Right kidney (tissue), 9 donors: ENCODE results near the gene OTUD1.
"Not testable (repeated sequence)": the region's sequence is repeated elsewhere in the genome, so short reads cannot be mapped to it uniquely, and the experiment has no call there.

Experiments used
- DNase-seq: peaks from one replicate; pipeline ENCODE4 v3.0.0-alpha.2; 2016
- long read RNA-seq, 8 donors: transcript quantifications; one replicate each; lab custom pipeline, GENCODE V29; 2026

The OTUD1 gene, protein sequence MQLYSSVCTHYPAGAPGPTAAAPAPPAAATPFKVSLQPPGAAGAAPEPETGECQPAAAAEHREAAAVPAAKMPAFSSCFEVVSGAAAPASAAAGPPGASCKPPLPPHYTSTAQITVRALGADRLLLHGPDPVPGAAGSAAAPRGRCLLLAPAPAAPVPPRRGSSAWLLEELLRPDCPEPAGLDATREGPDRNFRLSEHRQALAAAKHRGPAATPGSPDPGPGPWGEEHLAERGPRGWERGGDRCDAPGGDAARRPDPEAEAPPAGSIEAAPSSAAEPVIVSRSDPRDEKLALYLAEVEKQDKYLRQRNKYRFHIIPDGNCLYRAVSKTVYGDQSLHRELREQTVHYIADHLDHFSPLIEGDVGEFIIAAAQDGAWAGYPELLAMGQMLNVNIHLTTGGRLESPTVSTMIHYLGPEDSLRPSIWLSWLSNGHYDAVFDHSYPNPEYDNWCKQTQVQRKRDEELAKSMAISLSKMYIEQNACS
- long read RNA-seq, donor 1, transcript OTUD1-201 (1 exons, 2,933 nt): major isoform, 67 of 67 reads
- long read RNA-seq, donor 1, partial matches to known transcripts: 0 of 67 reads
- long read RNA-seq, donor 1, other reads (novel, unspliced or antisense): 0 of 67 reads
- long read RNA-seq, donor 2, transcript OTUD1-201 (1 exons, 2,933 nt): major isoform, 41 of 41 reads
- long read RNA-seq, donor 2, partial matches to known transcripts: 0 of 41 reads
- long read RNA-seq, donor 2, other reads (novel, unspliced or antisense): 0 of 41 reads
- long read RNA-seq, donor 3, transcript OTUD1-201 (1 exons, 2,933 nt): major isoform, 53 of 53 reads
- long read RNA-seq, donor 3, partial matches to known transcripts: 0 of 53 reads
- long read RNA-seq, donor 3, other reads (novel, unspliced or antisense): 0 of 53 reads
- long read RNA-seq, donor 4, transcript OTUD1-201 (1 exons, 2,933 nt): major isoform, 78 of 78 reads
- long read RNA-seq, donor 4, partial matches to known transcripts: 0 of 78 reads
- long read RNA-seq, donor 4, other reads (novel, unspliced or antisense): 0 of 78 reads
- long read RNA-seq, donor 5, transcript OTUD1-201 (1 exons, 2,933 nt): major isoform, 60 of 60 reads
- long read RNA-seq, donor 5, partial matches to known transcripts: 0 of 60 reads
- long read RNA-seq, donor 5, other reads (novel, unspliced or antisense): 0 of 60 reads
- long read RNA-seq, donor 6, transcript OTUD1-201 (1 exons, 2,933 nt): major isoform, 80 of 80 reads
- long read RNA-seq, donor 6, partial matches to known transcripts: 0 of 80 reads
- long read RNA-seq, donor 6, other reads (novel, unspliced or antisense): 0 of 80 reads
- long read RNA-seq, donor 7, transcript OTUD1-201 (1 exons, 2,933 nt): major isoform, 114 of 114 reads
- long read RNA-seq, donor 7, partial matches to known transcripts: 0 of 114 reads
- long read RNA-seq, donor 7, other reads (novel, unspliced or antisense): 0 of 114 reads
- long read RNA-seq, donor 8, transcript OTUD1-201 (1 exons, 2,933 nt): major isoform, 56 of 56 reads
- long read RNA-seq, donor 8, partial matches to known transcripts: 0 of 56 reads
- long read RNA-seq, donor 8, other reads (novel, unspliced or antisense): 0 of 56 reads

DNA sequence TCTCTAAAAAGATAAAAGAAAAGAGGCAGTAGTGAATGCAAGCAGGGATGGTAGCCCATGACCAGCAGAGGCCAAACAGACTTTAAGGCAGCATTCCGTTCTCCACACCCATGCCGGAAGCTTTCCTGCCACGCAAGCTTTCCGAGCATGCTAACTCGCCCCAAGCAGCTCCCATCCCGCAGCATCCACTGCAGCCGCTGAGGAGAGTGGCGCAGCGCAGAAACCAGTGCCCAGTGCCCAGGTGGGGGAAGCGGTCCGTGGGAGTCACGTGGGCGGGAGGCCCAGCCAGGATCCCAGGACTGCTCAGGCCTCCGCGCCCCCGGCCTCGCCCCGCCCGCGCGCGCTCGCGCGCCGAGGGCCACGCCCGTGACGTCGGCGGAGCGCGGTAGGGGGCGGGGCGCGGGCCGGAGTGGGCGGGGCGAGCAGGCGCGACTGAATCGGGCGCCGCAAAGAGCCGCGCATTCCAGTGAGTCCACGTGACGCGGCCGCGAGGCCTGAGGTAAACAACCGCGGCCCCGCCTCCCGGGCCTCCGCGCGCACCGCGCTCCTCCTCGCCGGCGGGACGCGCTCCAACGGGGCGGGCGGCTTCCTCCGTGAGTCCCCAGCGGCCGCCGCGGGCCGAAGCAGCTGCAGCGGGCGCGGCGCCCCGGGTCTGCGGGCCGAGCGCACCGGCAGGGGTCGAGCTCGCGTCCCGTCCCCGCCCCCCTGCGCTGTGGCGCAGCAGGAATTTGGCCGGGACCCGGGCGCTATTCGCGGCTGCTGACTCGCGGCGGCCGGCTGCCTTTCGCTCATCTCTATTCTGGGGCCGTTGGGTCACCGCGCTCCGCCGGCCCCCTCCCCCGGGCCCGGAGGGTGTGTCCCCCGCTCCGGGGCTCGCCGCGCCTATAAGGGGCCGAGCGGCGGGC, at the start of gene OTUD1:
TSS of gene OTUD1 (plus strand) at position 529 of the 905 bp plus-strand sequence. CDS start 383 bp downstream, outside the sequence.
- peak; percentile 89 for DNase-seq

DNA sequence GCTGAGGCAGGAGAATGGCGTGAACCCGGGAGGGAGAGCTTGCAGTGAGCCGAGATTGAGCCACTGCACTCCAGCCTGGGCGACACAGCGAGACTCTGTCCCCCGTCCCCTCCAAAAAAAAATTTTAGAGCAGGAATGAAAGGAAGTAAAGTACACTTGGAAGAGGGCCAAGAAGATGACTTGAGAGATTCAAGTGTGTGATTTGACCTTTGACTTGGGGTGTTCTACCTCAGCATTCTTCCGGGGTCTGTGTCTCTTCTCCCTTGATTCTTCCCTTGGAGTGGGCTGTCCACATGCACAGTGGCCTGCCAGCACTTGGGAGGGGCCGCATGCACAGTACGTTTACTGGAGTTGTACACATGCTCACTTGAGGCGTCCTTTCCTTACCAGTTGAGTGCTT, 48.5 kb upstream of the OTUD1 start:
- not testable (repeated sequence) for DNase-seq

DNA sequence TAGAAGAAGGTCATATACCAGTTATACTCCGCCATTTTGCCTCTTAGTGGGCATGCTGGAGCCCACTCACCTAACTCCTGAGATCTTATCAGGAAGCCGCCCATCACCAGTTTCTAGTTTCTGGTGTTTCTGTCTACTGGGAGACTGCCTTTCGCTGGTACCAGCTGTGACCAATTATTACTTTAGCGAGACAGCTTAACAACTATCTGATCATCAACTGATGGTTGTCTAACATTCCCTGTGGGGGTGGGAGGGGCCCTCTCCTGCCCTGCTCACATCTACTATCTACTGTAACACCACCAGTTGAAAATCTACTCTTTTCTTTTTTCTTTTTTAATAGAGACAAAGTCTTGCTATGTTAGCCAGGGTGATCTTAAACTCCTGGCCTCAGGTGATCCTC, 48.1 kb upstream of the OTUD1 start:
- no peak for DNase-seq

DNA sequence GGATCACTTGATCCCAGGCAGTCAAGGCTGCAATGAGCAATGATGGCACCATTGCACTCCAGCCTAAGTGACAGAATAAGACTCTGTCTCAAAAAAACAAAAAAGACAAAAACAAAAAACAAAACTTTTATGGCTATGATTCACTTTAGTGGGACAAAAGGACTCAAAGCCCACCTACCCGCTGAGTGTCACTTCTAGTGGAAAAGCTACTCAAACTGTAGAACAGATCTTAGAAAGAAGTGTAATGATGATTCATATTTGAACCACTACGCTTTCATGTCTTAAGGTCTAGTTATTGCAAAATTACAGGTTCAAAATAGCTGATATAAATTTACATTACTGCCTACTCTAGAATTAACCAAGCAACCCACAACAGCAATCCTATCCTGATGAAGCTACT, 47.1 kb upstream of the OTUD1 start:
- DNase-seq: no peak

DNA sequence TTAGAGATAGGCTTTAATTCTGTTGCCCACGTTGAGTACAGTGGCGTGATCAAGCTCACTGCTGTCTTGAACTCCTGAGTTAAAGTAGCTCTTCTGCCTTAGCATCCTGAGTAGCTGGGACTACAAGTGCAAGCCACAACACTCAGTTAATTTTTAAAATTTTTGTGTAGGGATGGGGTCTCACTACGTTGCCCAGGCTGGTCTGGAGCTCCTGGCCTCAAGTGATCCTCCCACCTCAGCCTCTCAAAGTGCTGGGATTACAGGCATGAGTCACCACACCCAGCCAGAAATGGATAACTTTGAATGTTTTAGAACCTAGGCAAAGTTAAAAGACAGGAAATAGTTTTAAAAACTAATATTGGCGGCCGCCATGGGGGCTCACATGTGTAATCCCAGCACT, 43.9 kb upstream of the OTUD1 start:
- DNase-seq: no peak

DNA sequence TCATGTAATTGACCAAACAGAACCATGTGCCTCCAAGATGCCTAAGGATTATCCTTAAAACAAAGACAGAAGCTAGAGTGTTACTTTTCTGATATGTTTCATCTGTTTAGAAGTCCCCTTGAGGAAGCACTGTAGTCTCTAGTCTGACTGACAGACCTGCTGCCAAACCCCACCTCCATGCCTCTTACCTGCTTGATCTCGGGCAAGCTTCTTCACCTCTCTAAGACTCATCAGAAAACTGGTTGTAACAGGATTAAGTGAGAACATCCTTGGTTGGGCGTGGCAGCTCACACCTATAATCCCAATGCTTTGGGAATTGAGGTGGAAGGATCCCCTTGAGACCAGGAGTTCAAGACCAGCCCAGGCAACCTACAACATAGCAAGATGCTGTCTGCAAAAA, 42.2 kb upstream of the OTUD1 start:
- DNase-seq: no peak

DNA sequence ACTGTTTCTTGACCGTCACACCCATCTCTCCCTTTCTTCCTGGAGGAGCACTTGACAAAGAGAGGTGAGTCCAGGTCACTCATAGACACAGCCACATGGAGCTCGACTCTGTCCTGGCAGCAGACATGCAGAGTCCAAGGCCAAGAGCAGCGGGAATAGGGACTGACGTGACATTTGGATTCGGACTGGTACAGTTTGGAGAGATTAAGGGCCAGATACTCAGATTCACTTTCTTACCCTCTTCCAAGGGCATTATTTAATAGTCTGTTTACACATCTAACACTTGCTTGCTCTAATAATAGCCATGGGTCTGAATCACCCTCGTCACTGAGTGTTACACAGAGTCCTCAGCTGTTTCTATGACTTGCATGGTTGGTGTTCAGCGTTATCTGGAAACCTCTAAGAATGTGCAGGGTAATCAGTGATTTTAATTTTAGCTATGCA, 39.2 kb upstream of the OTUD1 start:
- no peak for DNase-seq

DNA sequence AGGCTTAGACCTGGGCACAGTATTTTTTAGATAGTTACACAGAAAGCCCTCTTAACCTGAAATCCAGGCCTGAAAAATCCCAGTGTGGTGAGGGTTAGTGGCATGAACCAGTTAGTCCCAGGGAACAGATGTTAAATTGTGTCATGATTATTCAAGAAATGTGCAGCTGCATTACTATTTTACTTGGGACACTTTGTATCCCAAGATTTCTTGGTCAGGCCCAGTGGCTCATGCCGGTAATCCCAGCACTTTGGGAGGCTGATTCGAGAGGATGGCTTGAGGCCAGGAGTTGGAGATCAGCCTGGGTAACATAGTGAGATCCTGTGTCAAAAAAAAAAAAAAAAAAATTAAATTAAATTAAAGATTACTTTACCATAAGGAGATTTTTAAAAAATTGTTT, 36.0 kb upstream of the OTUD1 start:
- no peak for DNase-seq

DNA sequence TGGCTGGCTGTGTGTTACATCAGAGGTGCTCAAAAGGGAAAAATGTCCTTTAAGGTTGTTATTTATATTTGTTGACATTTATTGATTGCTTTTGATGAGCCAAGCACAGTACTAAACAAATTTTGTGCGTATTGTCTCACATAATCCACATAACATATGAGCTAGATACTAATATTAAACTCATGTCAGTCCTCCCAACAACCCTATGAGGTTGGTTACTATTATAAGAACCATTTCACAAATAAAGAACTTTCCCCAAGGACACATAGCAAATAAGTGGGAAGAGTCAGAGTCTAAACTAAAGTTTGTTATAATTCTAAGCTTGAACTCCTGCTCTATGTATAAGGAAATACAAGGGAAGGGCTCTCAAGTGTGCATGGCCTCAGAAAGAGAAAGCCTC, 35.6 kb upstream of the OTUD1 start:
- DNase-seq: no peak

DNA sequence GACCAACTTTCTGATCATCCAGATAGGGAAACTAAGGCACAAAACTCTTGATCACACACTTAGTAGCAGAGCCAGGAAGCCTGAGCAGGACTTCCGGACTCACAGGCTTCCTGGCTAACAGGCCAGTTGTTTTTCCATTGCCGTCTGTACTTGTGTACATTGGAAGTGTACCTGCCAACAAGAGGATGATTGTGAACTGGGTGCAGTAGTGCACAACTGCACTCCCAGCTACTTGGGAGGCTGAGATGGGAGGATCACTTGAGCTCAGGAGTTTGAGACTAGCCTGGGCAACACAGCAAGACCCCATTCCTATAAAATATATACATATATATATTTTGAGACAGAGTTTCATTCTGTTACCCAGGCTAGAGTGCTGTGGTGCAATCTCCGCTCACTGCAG, 35.2 kb upstream of the OTUD1 start:
- DNase-seq: no peak

DNA sequence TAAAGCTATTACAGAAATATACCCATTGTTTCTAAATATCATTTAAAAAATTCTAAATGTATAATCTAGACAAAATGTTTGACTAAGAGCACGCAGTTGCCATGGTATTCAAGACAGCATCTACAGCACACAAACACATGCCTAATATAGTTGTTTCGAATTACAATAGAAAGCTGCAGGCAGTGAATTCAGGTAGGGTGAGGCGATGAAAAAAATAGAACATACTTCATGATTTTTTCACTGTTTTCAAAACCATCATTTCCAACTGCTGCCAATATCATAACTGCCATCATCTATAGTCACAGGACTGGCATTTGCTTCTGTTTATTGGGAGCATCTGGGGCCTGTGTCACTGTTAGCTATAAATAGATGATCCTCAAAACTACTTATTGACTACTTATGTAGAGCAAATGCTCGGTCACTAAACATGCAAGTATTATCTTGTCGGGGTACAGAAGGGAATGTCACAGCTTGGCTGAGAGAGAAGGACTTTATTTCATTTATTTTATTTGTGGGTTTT, 34.4 kb upstream of the OTUD1 start:
- DNase-seq: no peak

DNA sequence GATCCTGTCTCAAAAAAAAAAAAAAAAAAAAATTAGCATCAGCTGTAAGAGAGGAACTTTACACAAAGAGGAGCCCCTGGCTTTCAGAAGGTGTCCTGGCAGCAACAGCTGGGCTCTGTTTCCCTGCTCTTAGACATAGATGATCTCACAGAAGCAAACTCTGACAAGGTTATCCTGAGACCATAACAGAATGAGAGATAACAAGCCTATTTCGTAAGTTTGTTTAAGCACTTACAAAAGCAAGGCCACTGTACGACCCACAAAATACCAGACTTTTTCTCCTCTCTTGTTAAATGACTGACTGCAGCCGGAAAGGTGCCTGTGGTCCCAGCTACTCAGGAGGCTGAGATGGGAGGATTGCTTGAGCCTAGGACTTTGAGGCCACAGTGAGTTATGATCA, 33.3 kb upstream of the OTUD1 start:
- no peak for DNase-seq

DNA sequence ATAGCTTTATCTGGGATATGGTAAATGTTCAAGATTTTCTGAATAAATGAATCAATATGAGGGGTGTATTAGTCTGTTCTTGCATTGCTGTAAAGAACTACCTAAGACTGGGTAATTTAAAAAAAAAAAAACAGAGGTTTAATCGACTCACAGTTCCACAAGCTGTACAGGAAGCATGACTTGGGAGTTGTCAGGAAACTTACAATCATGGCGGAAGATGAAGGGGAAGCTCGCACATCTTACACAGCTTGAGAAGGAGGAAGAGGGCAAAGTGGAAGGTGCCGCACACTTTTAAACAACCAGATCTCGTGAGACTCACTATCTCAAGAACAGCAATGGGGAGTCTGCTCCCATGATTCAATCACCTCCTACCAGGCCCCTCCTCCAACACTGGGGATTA, 32.5 kb upstream of the OTUD1 start:
- DNase-seq: no peak

DNA sequence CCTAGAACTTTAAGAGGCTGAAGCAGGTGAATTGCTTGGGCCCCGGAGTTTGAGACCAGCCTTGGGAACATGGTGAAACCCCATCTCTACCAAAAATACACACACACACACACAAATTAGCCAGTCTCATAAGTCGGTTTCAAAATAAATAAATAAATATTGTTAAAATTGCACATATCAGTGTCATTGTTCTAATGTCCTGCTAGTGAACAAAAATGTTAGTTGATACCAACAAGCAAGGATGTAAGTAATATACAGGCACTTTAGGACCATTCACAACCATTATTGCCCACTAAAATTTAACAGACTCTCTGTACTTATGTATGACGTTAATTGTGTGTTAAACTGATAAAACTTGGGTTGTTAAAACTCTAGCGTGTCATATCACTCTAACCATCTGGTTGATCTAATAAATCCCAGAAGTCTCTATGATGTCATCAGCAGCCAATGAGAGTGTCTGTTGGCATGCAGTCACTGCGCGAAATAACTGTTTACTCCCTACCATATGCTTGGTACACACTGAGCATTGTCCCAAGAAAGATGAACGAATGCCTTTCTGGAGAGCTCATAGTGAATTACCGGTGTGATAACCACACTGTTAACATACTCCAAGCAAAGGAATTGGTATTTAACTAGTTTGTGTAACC, 30.4 kb upstream of the OTUD1 start:
- no peak for DNase-seq

DNA sequence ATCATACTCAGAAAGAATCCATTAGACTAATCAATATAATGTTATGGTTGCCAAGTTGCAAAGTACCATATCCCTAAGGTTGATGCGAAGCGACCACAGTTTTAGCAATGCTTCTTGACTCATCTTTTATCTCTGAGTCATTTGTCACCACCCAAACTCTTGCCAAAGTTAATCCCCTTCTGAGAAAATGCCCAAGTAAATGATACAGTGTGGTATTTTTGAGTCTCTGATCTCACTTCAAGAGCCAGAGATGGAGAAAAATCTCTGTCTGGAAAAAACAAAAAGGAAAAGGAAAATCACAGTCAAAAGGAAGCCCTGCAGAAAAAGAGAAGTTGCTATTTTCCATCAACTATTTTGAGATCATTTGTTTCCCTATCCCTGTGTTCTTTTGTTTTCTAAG, 26.7 kb upstream of the OTUD1 start:
- no peak for DNase-seq

DNA sequence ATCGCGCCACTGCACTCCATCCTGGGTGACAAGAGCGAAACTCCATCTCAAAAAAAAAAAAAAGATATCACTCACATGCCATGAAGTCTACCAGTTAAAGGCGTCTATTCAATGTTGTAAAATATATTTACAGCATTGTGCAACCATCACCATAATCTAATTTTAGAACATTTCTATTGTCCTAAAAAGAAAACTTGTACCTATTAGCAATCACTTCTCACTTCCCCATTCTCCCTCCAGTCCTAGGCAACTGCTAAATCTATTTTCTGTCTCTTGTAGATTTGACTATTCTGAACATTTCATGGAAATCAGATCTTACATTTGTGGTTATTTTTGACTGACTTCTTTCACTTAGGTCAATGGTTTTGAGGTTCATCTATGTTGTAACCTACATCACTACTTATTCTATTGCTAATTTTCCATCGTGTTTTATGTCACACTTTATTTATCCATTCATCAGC, 25.2 kb upstream of the OTUD1 start:
- no peak for DNase-seq

DNA sequence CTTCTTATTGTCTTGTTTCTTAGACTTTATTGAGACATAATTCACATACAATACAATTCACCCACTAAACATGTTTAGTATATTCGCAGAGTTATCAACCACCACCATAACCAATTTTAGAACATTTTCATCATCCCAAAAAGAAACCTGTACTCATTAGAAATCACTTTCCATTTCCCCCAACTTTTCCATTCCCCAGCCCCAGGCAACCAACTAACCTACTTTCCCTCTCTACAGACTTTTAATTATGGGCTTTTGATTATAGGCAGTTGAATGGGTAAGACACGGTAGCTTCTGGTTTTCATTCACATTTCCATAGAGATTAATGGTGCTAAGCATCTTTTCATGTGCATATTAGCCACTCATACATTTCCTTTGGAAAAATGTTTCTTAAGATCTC, 24.2 kb upstream of the OTUD1 start:
- no peak for DNase-seq

DNA sequence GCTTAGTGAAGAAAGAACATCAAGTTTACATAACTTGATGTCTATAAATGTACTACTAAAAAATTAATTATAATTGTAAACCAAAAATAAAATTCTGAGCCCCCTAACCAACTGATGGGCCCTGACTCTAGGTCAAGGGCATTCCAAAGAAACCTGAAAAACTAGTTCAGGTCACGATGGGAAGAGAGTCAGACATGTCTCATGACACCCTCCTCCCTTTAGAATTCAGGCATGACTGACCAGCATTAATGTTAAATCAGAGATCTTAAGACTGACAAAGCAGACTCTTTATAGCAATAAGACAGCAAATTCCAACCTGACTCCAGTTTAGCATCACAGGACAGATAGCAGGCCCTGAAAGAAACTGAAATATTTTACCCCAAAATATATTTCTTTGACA, 21.6 kb upstream of the OTUD1 start:
- DNase-seq: no peak

DNA sequence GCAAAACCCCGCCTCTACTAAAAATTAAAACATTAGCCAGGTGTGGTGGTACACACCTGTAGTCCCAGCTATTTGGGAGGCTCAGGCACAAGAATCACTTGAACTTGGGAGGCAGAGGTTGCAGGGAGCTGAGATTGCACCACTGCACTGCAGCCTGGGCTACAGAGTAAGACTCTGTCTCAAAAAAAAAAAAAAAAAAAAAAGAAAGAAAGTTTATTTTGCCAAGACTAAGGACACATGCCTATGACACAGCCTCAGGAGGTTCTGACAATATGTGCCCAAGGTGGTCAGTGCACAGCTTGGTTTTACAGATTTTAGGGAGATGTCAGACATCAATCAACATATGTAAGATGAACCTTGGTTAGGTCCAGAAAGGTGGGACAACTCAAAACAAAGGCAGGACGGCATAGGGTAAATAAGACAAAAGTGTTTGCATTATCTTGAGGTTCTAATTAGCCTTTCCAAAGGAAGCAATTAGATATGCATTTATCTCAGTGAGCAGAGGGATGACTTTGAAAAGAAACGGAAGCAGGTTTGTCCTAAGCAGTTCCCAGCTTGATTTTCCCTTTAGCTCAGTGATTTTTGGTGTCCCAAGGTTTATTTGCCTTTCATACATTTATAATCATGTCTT, 20.7 kb upstream of the OTUD1 start:
- no peak for DNase-seq
